ENCODE measurements around the gene FAM204A.

FAM204A gene

GRCh38 chr10:118341791-118342637 is at the start of gene FAM204A:
Gene FAM204A, minus strand, starts transcription at chr10:118342324. Its CDS starts 5,909 bp downstream, at chr10:118336415.
- DNase-seq (ENCODE audit: low spot score) = peak; percentile 98

- DNase-seq (ENCODE audit: low spot score) = no peak
These were observed 41.6 kb upstream of the FAM204A start for GRCh38 chr10:118383699-118384098.

- no peak for DNase-seq (ENCODE audit: low spot score)
These were observed 41.1 kb upstream of the FAM204A start for GRCh38 chr10:118383063-118383689.

GRCh38 chr10:118374404-118374803 is 32.3 kb upstream of the FAM204A start:
- DNase-seq (ENCODE audit: low spot score) = no peak

- no peak for DNase-seq (ENCODE audit: low spot score)
These were observed 31.7 kb upstream of the FAM204A start for GRCh38 chr10:118373786-118374185.

GRCh38 chr10:118370499-118370898 is 28.4 kb upstream of the FAM204A start:
- no peak for DNase-seq (ENCODE audit: low spot score)

GRCh38 chr10:118369641-118370205 is 27.6 kb upstream of the FAM204A start:
- DNase-seq (ENCODE audit: low spot score) = no peak

- no peak for DNase-seq (ENCODE audit: low spot score)
These were observed 23.6 kb upstream of the FAM204A start for GRCh38 chr10:118365702-118366101.

GRCh38 chr10:118362103-118362502 is 20.0 kb upstream of the FAM204A start:
- no peak for DNase-seq (ENCODE audit: low spot score)

GRCh38 chr10:118358327-118358726 is 16.2 kb upstream of the FAM204A start:
- no peak for DNase-seq (ENCODE audit: low spot score)

- DNase-seq (ENCODE audit: low spot score) = no peak
These were observed 15.7 kb upstream of the FAM204A start for GRCh38 chr10:118357841-118358240.

- DNase-seq (ENCODE audit: low spot score) = no peak
These were observed 14.5 kb upstream of the FAM204A start for GRCh38 chr10:118356628-118357027.

GRCh38 chr10:118355234-118355633 is 13.1 kb upstream of the FAM204A start:
- no peak for DNase-seq (ENCODE audit: low spot score)

- no peak for DNase-seq (ENCODE audit: low spot score)
These were observed 7.1 kb upstream of the FAM204A start for GRCh38 chr10:118349235-118349634.

GRCh38 chr10:118343549-118343948 is 1.4 kb upstream of the FAM204A start:
- DNase-seq (ENCODE audit: low spot score) = no peak

GRCh38 chr10:118343115-118343514 is 991 bp upstream of the FAM204A start:
- DNase-seq (ENCODE audit: low spot score) = peak; percentile 5

GRCh38 chr10:118342638-118343020 is 505 bp upstream of the FAM204A start:
- DNase-seq (ENCODE audit: low spot score) = no peak

GRCh38 chr10:118340486-118340885 is 1.6 kb downstream of the FAM204A start:
- DNase-seq (ENCODE audit: low spot score) = peak; percentile 44

GRCh38 chr10:118339111-118339510 is 3.0 kb downstream of the FAM204A start:
- no peak for DNase-seq (ENCODE audit: low spot score)

GRCh38 chr10:118337356-118337755 is 4.8 kb downstream of the FAM204A start:
- DNase-seq (ENCODE audit: low spot score) = no peak

- no peak for DNase-seq (ENCODE audit: low spot score)
These were observed 8.3 kb downstream of the FAM204A start for GRCh38 chr10:118333871-118334270.

- peak; percentile 79 for DNase-seq (ENCODE audit: low spot score)
These were observed 9.0 kb downstream of the FAM204A start for GRCh38 chr10:118332948-118333710.
